Mesothelial cell of epicardium (in vitro differentiated cells): Measurements from ENCODE around the gene NAT8L. TPM values are rescaled to one million over a fixed set of nuclear protein-coding genes. Genes with fewer than 3 reads are reported as not detected.
A peak's percentile ranks its signal among the peaks of the same experiment; 100 is the strongest.

Experiments
- DNase-seq, 2 experiments: peaks; one replicate each; pipeline ENCODE4 v3.0.0; 2021; ENCODE audit warnings: low spot score in 2 of 2; ENCODE audit not compliant: unreplicated experiment in 2 of 2
- H3K27ac Mint-ChIP-seq: 2 replicates; pipeline ENCODE4 v1.8.0; 2021; ENCODE audit warnings: mixed read lengths
- H3K27me3 Mint-ChIP-seq: 2 replicates; pipeline ENCODE4 v1.8.0; 2021; ENCODE audit warnings: low read depth, mixed read lengths
- H3K36me3 Mint-ChIP-seq: 2 replicates; pipeline ENCODE4 v1.8.0; 2021; ENCODE audit warnings: mixed read lengths
- H3K4me1 Mint-ChIP-seq: 2 replicates; pipeline ENCODE4 v1.8.0; 2021; ENCODE audit warnings: mixed read lengths
- H3K4me3 Mint-ChIP-seq: 2 replicates; pipeline ENCODE4 v1.8.0; 2021; ENCODE audit warnings: mild to moderate bottlenecking, moderate library complexity, mixed read lengths
- H3K9me3 Mint-ChIP-seq: 2 replicates; pipeline ENCODE4 v1.8.0; 2021; ENCODE audit warnings: mixed read lengths
- total RNA-seq: library from RNA; stranded (reverse); gene quantifications from 3 replicates; pipeline ENCODE4 v1.2.1, GENCODE V29; 2021
- TF ChIP-seq, protein P1 (sequence below): fragments of 200-600 bp; sonication (generic); IDR thresholded peaks from one replicate; pipeline ENCODE4 v1.5.0; 2021; ENCODE audit warnings: antibody characterized with exemption; ENCODE audit not compliant: unreplicated experiment

The NAT8L gene
- total RNA-seq, 1 donor from 2014 or later, result 25.2 TPM

DNA sequence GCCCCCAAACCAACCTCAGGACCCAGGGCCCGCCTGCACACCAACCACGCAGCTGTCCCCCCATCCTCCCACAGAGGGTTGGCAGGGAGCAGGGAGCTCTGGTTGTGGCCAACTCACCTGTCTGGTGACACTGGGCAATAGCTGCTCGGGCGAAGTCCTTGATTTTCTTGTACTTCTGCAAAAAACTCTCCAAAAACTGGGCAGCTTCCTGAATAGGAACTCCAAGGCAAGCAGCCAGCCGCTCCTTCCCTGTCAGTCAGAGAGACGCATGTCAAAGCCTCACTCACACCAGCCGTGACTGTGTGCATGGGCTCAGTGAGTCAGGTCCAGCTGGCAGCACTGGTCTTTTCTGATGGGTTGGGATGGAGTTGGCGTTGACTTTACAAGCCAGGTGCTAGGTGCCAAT, 26.4 kb downstream of the NAT8L start:
- TF ChIP-seq, protein P1, sequence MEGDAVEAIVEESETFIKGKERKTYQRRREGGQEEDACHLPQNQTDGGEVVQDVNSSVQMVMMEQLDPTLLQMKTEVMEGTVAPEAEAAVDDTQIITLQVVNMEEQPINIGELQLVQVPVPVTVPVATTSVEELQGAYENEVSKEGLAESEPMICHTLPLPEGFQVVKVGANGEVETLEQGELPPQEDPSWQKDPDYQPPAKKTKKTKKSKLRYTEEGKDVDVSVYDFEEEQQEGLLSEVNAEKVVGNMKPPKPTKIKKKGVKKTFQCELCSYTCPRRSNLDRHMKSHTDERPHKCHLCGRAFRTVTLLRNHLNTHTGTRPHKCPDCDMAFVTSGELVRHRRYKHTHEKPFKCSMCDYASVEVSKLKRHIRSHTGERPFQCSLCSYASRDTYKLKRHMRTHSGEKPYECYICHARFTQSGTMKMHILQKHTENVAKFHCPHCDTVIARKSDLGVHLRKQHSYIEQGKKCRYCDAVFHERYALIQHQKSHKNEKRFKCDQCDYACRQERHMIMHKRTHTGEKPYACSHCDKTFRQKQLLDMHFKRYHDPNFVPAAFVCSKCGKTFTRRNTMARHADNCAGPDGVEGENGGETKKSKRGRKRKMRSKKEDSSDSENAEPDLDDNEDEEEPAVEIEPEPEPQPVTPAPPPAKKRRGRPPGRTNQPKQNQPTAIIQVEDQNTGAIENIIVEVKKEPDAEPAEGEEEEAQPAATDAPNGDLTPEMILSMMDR, result no peak
- Mint-ChIP-seq H3K36me3 (peaks cover 2% of the 10 kb centered on the region), H3K27me3 (peaks cover 2% of the 10 kb centered on the region), H3K27ac (no peak overlapping the region), H3K4me3 (no peak overlapping the region), H3K4me1 (peaks cover 8% of the 10 kb centered on the region), H3K9me3 (peaks cover 3% of the 10 kb centered on the region)
- DNase-seq, result peak in 1 of 2 experiments; percentile 26

DNA sequence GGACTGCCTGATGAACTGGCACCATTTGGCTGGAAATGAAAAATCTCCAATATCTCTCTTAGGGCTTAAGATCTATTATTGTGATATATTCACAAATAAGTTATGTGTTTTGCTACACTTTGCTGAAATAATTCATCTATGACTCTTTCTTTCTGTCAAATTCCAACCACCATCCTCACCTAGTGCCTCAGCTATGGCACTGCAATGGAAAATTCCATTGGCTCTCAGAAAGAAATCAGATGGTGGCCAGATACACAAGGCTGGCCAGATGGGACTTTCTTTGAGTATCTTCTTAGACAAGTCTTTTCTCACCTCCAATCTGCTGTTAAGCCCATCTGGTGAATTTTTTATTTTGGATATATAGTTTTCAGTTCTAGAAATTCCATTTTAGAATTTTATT, 28.0 kb downstream of the NAT8L start:
- peaks cover 3% of the 10 kb centered on the region for H3K9me3 Mint-ChIP-seq
- peaks cover 2% of the 10 kb centered on the region for H3K36me3 Mint-ChIP-seq
- TF ChIP-seq, protein P1, result no peak
- no peak overlapping the region for H3K27ac Mint-ChIP-seq
- no peaks in the 10 kb centered on the region for H3K27me3 Mint-ChIP-seq
- no peak for DNase-seq
- H3K4me3 Mint-ChIP-seq, result no peak overlapping the region
- peaks cover 8% of the 10 kb centered on the region for H3K4me1 Mint-ChIP-seq

DNA sequence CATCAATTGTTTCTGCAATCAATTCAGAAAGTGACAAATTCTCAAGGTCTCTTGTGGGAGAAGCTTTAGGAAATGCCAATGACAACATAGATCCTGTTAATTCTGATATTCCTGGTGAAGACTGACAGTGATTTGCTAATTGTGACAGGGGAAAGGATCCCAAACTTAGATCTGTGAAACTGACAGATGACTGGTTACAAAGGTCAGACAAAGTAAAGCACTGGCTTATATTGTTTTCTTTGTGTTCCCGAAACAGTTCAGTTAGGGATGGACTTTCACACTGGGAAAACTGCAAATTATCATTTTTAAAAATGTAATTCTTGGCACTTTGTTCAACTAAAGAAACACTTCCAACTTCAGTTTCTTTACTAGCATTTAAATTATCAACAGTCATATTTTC, 30.1 kb downstream of the NAT8L start:
- peaks cover 2% of the 10 kb centered on the region for H3K36me3 Mint-ChIP-seq
- H3K4me1 Mint-ChIP-seq, result peaks cover 8% of the 10 kb centered on the region
- no peak overlapping the region for H3K4me3 Mint-ChIP-seq
- H3K27ac Mint-ChIP-seq, result no peak overlapping the region
- TF ChIP-seq, protein P1, result no peak
- peaks cover 3% of the 10 kb centered on the region for H3K9me3 Mint-ChIP-seq
- no peak for DNase-seq
- H3K27me3 Mint-ChIP-seq, result no peaks in the 10 kb centered on the region

DNA sequence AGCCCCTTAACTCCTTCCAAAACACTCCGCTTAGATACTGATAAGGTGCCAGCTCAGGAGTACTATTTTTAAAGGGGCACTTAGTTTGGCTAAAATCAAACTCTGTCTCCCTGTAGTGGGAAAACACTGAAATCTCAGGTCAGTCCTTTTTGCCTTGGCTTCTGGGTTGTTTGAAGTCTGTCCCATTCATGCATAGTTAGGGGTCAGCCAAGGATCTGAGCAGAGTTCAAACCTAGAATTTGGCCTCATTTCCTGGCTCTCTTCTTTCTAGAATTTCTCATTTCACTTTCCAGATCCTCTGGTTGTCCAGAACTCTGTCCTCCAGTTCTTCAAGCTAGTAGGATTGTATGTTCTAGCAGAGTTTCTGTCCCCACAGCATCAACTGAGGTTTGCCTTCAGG, 31.5 kb downstream of the NAT8L start:
- TF ChIP-seq, protein P1, result no peak
- H3K4me1 Mint-ChIP-seq, result peaks cover 8% of the 10 kb centered on the region
- no peak overlapping the region for H3K27ac Mint-ChIP-seq
- H3K36me3 Mint-ChIP-seq, result peaks cover 4% of the 10 kb centered on the region
- H3K9me3 Mint-ChIP-seq, result peaks cover 3% of the 10 kb centered on the region
- H3K4me3 Mint-ChIP-seq, result no peak overlapping the region
- no peak for DNase-seq
- H3K27me3 Mint-ChIP-seq, result no peaks in the 10 kb centered on the region

DNA sequence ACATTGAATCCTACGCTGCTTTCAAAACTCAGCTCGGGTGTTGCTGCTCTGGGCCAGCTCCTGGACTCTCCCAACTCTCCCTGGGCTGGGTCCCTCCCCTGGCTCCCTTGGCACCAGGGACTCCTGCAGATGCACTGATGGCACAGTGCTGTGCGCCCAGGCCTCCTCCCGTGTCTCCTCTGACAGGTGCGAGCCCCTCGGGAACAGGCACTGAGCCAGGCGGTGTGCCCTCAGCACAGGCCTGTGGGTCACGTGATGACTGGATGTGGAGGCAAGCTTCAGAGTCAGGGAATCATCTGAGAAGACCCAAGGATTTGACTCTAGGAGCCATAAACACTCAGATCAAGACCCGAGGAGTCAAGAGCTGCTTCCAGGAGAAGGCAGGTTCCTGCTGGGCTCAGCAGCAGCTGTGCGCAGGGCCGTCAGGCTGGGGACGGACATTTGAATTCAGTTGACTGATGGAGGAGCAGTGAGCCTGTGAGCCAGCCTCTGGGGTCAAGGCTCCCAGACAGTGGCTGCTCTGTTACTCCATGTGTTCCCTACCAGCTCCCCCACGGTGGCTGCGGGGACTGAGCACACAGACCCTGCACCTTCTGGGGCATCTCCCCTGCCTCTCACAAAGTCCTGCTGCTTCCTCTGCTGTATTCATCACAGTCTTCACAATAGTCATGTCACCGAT, 33.0 kb downstream of the NAT8L start:
- no peaks in the 10 kb centered on the region for H3K27me3 Mint-ChIP-seq
- peaks cover 8% of the 10 kb centered on the region for H3K4me1 Mint-ChIP-seq
- DNase-seq, result no peak
- H3K4me3 Mint-ChIP-seq, result no peak overlapping the region
- H3K27ac Mint-ChIP-seq, result no peak overlapping the region
- peaks cover 10% of the 10 kb centered on the region for H3K36me3 Mint-ChIP-seq
- TF ChIP-seq, protein P1, result no peak
- peaks cover 11% of the 10 kb centered on the region for H3K9me3 Mint-ChIP-seq
